GM18861 (cell line): Measurements from ENCODE around the gene NCR3LG1.

Source experiments
- ATAC-seq: cut with Tn5 transposase; IDR thresholded peaks from one replicate; pipeline ENCODE4 v1.9.1; 2021; ENCODE audit not compliant: unreplicated experiment

Gene NCR3LG1, protein sequence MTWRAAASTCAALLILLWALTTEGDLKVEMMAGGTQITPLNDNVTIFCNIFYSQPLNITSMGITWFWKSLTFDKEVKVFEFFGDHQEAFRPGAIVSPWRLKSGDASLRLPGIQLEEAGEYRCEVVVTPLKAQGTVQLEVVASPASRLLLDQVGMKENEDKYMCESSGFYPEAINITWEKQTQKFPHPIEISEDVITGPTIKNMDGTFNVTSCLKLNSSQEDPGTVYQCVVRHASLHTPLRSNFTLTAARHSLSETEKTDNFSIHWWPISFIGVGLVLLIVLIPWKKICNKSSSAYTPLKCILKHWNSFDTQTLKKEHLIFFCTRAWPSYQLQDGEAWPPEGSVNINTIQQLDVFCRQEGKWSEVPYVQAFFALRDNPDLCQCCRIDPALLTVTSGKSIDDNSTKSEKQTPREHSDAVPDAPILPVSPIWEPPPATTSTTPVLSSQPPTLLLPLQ

GRCh38 chr11:17351510-17352176 is at the start of gene NCR3LG1:
TSS of gene NCR3LG1 (plus strand) at chr11:17351800. CDS start at chr11:17351970, 170 bp downstream.
- no peak for ATAC-seq

- no peak for ATAC-seq
These were observed 38.0 kb upstream of the NCR3LG1 start for GRCh38 chr11:17313349-17314231.

- no peak for ATAC-seq
These were observed 37.4 kb upstream of the NCR3LG1 start for GRCh38 chr11:17314232-17314547.

DNA sequence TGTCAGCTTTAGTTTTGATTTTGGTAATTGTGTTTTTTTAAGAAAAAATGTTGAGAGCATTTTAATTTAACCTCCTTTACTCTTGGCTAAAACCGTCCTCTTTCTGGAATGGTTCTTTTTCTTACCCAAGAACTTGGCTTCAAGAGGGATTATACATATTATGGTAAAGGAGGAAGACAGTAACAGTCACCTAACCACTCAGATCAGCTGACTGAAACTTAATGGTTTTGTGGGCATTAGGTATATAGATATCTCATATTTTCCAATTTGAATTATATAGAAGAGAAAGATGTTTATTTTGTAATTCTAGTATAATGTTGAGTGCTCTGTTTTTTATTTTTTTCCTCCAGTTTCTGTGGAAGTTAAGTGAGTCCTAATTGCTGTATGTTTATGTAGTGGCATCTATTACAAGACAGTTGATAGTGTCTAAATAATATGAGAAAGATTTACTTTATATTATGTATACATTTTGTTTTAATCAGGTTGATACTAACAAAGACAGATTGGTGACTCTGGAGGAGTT is 36.6 kb upstream of the NCR3LG1 start:
- no peak for ATAC-seq

- ATAC-seq, result no peak
These were observed 22.6 kb upstream of the NCR3LG1 start for GRCh38 chr11:17328871-17329494.

- no peak for ATAC-seq
These were observed 19.9 kb upstream of the NCR3LG1 start for GRCh38 chr11:17331669-17332068.

DNA sequence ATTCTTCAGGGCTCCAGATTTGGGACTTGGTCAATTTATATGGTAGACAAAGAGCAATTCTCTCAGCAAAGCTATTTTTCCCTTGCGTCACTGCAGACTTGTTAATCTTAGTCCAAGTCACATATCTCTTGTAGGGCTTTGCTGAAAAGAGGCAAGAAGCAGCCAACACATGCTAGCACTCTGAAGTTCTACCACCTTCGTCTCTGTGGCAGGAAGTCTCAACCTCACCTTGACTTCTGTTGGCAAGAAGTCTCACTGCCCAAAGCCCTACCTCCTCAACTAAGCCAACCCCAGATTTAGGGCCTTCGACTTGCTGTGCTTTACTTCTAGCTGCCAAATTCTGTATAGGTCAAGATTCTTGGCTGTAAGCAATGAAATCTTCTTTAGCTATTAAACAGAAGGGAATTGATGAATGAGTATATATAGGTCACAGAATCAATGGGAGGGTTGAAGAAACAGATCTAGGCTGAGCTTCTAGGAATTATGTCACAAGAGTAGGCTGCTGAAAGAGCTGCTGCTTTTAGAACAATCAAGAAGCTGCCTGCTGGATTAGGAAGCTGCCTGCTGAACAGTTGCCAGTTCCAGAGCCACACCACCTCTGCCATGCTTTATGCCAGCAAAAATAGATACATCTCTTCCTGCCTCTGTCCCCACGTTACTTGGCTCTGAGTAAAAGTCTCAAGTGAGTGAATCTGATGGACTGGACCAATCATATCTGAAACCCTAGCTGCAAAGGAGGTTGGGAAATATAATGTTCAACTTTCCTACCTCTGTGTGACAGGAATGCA is 17.6 kb upstream of the NCR3LG1 start:
- no peak for ATAC-seq

DNA sequence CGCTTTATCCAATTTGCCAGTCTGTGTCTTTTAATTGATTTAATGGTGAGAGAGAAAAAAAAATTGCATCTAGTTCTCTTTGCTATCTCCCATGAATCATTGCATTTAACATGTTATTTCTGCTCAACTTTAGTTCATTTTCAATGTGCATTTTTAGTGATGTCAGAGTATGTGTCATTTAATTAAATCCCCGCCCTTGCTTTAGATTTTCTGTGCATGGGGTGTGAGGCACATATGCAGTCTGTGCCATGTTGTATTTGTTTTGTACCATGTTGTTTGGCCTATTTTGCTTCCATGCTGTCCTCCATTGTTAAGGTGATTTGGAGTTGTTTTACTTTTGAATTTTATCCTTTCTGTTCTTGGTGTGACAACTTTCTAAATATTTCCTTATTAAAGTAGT is 8.3 kb upstream of the NCR3LG1 start:
- ATAC-seq, result no peak

DNA sequence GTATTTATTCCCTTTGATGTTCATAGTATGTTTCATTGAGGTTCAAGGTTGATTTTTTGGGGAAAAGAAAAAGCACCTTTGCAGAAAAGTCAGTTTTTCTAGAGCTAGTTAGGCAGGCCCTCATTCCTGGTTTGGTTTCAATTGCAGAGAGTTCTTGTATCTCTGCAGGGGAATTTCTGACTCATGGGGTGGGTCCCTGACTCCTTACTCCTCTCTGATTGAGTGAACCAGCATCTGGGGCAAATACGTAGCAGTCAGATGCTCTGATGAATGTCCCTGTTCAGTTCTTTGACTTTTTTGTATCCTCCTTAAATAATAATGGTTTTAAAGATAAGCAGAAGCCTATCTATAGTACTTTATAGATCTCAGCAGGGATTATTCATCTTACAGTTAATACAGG is 7.7 kb upstream of the NCR3LG1 start:
- no peak for ATAC-seq

DNA sequence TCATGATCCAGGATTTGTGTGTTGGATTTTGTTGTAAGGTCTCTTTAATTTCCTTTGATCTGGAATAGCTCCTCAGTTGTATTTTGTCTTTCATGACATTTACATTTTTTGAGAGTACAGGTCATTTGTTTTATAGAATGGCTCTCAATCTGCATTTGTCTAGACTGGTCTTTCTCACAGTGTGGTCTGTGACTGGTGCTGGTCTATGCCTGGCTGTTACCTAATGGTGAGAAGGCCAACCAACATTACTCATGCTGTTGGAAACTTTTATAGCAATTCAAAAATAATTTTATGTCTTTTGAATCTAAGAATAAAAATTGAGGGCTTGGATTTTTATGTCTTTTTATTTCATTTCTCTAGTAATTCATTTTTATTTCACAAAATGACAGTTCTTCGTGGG is 3.9 kb upstream of the NCR3LG1 start:
- no peak for ATAC-seq

DNA sequence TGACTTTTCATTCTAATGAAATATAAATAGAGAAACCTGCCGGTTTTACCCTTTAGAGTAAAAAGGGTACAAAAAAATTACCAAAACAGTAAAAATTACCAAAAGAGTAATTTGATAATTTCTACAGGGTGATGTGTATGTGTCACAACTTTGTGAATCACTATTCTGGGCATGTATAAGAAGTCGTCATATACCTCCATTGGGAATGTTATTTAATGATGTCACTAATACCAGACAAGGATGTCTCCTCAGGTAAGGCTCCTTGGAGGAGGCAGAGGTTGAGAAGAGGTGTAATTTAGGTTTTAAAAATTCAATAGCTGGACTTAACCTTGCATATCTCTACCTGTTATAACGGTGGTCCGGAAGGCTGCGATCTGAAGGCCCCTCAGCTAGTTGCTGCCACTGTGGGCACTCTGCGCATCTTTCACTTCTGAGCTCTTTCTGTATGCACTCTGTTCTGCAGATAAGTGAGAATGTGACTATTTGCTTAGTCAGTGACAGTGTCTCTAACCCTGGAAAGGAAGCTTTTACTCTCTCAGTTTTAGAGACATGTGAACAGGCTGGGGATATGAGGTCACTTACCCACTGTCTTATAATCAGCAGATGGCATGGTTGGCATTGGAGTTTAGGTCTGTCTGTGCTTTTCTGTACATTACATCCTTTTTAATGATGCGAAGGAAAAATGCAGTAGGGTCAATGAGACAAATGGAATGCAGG is 987 bp upstream of the NCR3LG1 start:
- no peak for ATAC-seq

DNA sequence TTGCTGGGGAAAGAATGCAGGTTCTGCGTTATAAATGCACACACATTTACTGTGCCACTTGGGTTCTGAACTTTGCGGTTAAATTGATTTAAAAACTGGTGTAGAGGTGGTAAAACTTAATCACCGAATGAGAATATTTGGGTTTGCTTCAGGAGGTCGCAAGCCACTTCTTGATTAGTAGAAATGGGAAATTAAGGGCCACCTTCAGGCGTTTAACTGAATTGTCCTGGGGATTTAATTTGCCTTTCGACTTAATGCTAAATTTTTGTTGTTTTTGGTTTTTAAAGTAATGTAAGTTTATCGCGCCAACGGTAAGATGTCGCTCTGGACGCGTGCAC is 459 bp upstream of the NCR3LG1 start:
- no peak for ATAC-seq

GRCh38 chr11:17352950-17353820 is 1.6 kb downstream of the NCR3LG1 start:
- ATAC-seq, result no peak

- no peak for ATAC-seq
These were observed 2.4 kb downstream of the NCR3LG1 start for GRCh38 chr11:17353821-17354600.

DNA sequence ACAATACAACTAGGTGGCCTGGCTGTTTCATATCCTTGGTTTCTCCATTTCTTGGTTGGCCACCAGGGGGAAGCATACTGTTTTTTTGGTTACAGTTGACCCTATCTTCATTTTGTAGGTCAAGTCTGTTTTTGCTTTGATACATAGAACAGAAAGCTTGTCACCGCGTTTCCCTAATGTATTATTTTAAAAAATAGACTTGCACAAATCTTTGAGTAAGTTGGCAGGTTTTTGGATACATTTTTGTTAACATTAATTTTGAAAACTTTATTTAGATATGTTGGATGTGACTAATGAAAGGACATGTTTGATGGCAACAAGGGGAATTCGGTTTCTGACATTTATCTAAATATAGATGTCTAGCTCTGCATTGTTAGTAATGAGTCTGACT is 3.0 kb downstream of the NCR3LG1 start:
- no peak for ATAC-seq

- ATAC-seq, result no peak
These were observed 14.9 kb downstream of the NCR3LG1 start for GRCh38 chr11:17366495-17366894.

DNA sequence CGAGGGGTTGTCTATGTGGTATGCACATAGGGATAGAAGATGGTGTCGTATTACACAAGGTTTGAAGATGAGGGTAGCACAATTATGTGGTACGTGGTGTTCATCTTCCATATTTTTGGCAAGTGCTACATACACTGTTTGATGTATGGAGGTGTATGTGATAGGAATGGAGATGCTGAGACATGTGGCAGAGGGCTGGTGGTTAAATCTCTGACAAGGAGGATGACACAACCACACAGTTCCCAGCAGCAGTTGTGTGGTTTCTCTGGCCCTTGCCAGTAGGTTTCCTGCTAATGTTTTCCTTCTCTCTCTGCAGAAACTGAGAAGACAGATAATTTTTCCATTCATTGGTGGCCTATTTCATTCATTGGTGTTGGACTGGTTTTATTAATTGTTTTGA is 17.0 kb downstream of the NCR3LG1 start:
- no peak for ATAC-seq

DNA sequence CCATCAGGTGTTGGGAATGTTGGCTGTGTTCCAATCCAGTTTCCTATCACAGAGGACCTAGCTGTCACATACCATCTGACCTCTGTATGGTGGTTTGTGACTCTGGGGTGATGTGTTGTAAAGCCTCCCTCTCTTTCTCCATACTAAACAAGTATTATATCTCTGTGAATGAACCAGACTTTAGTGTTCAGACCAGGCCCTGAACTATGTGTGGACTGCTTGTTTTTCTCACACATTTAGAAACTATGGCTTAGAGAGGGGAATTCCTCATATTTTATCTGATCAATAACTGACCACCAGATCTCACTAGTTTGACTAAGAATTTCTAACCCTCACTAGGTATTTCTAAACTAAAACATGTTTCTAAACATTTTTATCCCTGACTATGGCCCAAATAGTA is 17.5 kb downstream of the NCR3LG1 start:
- ATAC-seq, result no peak
